GM12875 (cell line): ENCODE results near the gene SEC14L5.

Experiments
- H3K4me3 ChIP-seq: one replicate; pipeline ENCODE4 v1.5.1; 2011; ENCODE audit warnings: low read depth, low read length, control low read depth
- TF ChIP-seq, protein P1 (sequence below): IDR thresholded peaks from 2 replicates; pipeline ENCODE4 v1.5.1; 2011; ENCODE audit warnings: low read depth, mild to moderate bottlenecking, control low read depth, inconsistent platforms, low read length, moderate library complexity, borderline replicate concordance; ENCODE audit not compliant: insufficient read depth

The SEC14L5 gene

DNA sequence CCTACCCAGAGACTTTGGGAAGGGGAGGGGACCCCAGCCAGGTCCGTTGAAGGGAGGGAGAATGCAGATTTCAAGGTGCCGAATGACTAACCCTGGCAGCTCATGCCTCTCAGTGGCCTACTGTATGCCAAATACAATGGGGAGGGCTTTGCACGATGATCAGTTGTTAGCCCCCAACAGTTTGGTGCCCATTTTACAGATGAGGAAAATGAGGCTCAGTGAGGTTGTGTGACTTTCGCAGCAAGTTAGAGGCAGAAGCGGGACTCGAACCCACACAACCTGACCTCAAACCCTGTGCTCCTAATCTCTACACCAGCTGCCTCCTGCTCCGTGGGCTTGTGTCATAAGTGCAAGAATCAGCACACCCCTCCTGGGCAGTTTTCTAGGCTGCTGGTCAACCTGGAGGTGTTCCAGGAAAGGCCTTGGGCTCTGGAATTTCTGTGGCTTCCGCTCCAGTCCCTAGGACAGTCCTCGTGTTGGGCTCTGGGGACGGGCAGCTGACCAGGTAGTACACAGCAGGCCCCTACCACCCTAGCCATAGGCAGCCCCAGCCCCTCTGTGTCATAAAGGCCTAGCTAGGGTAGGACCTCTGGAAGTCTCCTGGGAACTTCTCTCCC, 87.5 kb downstream of the SEC14L5 start:
- no peak overlapping the region for H3K4me3 ChIP-seq

DNA sequence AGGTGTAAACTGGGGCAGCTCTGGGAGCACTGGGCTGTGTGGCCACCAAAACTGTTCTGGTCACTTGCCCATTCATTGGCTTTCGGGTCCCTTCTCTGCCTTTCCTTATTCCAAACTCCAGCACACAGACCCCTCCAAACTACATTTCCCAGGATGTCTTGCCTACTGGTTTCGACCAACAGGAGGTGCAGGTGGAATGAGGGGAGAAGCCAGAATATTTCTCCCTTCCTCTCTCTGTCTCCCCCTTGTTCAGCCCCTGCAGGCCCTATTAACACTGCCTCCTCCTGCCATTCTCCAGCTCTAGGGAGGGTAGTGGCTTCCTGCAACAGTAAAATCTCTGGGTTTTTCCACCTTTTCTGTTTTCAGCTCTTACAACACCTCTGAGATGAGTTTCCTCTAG, 88.8 kb downstream of the SEC14L5 start:
- TF ChIP-seq, protein P1, sequence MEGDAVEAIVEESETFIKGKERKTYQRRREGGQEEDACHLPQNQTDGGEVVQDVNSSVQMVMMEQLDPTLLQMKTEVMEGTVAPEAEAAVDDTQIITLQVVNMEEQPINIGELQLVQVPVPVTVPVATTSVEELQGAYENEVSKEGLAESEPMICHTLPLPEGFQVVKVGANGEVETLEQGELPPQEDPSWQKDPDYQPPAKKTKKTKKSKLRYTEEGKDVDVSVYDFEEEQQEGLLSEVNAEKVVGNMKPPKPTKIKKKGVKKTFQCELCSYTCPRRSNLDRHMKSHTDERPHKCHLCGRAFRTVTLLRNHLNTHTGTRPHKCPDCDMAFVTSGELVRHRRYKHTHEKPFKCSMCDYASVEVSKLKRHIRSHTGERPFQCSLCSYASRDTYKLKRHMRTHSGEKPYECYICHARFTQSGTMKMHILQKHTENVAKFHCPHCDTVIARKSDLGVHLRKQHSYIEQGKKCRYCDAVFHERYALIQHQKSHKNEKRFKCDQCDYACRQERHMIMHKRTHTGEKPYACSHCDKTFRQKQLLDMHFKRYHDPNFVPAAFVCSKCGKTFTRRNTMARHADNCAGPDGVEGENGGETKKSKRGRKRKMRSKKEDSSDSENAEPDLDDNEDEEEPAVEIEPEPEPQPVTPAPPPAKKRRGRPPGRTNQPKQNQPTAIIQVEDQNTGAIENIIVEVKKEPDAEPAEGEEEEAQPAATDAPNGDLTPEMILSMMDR: no peak
- H3K4me3 ChIP-seq: no peak overlapping the region

More for the DNA sequence above, 87.5 kb downstream of the SEC14L5 start:
- TF ChIP-seq, protein P1: no peak

DNA sequence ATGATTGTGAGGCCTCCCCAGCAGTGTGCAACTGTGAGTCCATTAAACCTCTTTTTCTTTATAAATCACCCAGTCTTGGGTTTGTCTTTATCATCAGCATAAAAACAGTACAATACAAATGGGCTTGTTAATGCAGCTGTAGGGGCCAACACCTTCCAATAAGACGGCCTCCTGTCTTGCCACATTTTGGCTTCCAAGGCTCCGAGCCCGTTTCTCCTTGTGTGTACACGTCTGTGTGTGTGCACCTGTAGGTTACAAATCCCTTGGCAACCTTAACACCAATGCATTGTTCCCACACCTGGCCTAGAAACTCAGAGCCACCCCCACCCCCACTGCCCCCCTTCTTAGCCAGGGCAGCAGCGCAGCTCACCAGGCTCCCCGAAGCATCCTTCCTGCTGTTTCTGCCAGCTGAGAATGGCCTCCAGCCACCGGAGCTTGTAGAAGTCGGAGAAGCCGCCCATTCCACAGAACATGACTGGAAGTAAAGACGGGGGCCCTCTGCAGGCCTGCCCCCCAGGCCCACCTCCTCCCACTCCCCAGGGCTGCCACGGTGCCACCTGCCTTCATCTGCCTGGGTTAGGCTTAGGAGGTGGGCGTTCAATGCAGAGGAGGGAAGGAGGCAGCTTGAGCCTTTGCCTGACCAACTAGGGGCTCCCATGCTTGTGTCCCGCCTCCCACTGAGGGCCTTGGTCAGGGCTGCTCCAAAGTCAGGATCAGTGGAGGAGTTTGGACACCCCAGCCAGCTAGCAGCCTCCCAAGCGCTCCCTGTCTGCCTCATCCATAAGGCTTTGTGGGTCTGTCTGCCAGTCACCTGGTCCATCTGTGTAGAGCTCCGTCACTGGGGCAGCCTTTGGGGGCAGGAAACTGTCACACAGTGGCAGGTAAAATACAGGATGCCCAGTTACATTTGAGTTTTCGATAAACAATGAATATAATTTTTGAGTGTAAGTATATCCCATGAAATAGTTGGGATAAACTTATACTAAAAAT, 97.0 kb downstream of the SEC14L5 start:
- TF ChIP-seq, protein P1: no peak
- H3K4me3 ChIP-seq: no peak overlapping the region

DNA sequence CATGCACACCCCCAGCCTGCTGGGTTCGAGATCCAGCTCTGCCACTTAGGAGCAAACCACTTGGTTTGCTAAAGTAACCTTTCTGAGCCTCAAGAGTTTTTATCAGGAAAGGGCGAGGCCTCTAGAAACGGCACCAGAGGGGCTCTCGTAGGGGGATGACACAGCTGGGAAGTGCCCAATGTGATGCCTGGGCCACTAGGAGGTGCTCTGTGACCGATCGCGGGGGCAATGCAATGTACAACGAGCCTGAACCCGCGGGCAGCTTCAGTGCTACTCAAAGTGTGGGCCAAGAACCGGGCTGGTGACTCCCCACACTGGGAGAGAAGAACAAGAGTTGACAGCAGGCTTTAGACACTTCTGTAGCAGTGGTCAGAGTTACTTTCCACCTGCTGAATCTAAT, 98.2 kb downstream of the SEC14L5 start:
- TF ChIP-seq, protein P1: peak; percentile 79
- no peak overlapping the region for H3K4me3 ChIP-seq

DNA sequence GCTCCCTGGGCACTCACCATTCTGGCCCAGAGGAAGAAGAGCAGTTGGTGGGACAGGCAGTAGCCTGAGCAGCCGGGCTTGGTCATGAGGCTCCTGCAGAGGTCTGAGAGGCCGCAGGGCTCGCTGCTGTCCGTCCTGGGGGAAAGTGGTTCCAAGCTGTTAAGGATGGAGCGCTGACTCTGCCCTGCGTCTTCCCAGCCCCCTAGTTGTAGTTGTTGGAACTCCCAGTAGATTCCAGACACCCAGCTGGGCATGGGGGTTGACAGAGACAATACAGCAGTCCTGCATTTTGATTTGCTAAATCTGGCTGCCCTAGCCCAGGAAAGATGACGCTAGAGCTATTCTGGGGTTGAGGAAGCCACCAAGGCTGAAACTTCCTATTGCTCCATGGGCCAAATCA, 100.3 kb downstream of the SEC14L5 start:
- TF ChIP-seq, protein P1: 0 out of 2 replicates have a peak, but pooled peaks have one; percentile 1
- H3K4me3 ChIP-seq: no peak overlapping the region

DNA sequence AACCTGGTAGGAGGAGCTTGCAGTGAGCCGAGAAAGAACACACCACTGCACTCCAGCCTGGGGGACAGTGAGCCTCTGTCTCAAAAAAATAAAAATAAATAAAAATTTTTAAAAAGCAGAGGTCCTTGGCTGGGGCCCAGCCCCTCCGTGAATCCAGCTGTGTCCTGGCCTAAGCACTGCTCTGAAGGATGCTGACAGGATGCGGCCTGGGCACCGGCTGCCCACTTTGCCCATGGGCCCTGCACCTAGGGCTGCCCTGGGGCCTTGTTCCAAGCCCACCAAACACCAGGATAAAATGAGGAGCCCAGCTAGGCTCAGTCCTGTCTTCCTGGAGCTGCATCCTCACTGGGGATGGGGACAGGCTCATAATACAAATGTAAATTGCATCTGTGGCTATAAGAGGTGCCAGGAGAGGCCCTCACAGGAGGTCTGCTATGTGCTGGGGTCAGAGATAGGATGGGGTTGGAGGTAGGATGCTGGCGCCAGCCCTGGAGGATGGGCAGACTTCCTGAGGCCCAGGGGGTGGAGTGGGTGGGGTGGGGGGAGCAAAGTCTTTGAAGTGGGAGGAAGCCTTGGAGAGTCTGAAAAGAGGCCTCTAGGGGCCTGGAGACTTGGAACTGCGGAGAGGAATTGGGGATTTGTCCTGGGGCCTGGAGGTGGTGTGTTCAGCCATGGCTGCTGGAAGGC, 101.4 kb downstream of the SEC14L5 start:
- H3K4me3 ChIP-seq: no peak overlapping the region
- TF ChIP-seq, protein P1: no peak
